Heart right ventricle (tissue), 16 donors: Measurements from ENCODE around the gene NOSIP. TPM values are rescaled to one million over a fixed set of nuclear protein-coding genes. Genes with fewer than 3 reads are reported as not detected.
A peak's percentile ranks its signal among the peaks of the same experiment; 100 is the strongest.

Source experiments
- ATAC-seq, 8 donors: fragments of 200-7000 bp; cut with Tn5 transposase; one replicate each; pipeline ENCODE4 v1.9.1; 2020; ENCODE audit warnings: mild to moderate bottlenecking in 8 of 8, moderate library complexity in 8 of 8, moderate number of reproducible peaks in 1 of 8
- DNase-seq, 2 donors: peaks; one replicate each; pipeline ENCODE4 v3.0.0-alpha.2; 2020
- H3K27ac ChIP-seq, 10 donors: fragments of 200-600 bp; sonication (generic) in 2 of 10; one replicate each; pipeline versions ENCODE4 v1.5.0 to v1.8.0; 2020 to 2022; ENCODE audit warnings: mild to moderate bottlenecking in 3 of 10
- H3K27me3 ChIP-seq, 7 donors: fragments of 200-600 bp; one replicate each; pipeline ENCODE4 v1.8.0; 2021 to 2022; ENCODE audit warnings: mild to moderate bottlenecking in 2 of 7
- H3K36me3 ChIP-seq, 9 donors: fragments of 200-600 bp; sonication (generic) in 1 of 9; one replicate each; pipeline versions ENCODE4 v1.5.0 to v1.8.0; 2020 to 2022; ENCODE audit warnings: mild to moderate bottlenecking in 2 of 9
- H3K4me1 ChIP-seq, 9 donors: fragments of 200-600 bp; sonication (generic) in 1 of 9; one replicate each; pipeline versions ENCODE4 v1.5.0 to v1.8.0; 2020 to 2022; ENCODE audit warnings: mild to moderate bottlenecking in 4 of 9
- H3K4me3 ChIP-seq, 10 donors: fragments of 200-600 bp; sonication (generic) in 2 of 10; one replicate each; pipeline versions ENCODE4 v1.5.0 to v1.8.0; 2020 to 2022; ENCODE audit warnings: mild to moderate bottlenecking in 7 of 10, moderate library complexity in 2 of 10
- H3K9me3 ChIP-seq, 11 donors: fragments of 200-600 bp in 10 of 11; sonication (generic) in 2 of 11; one replicate each; pipeline versions ENCODE4 v1.5.0 to v1.8.0; 2013 to 2022; ENCODE audit warnings: mild to moderate bottlenecking in 2 of 11, control low read depth in 1 of 11, moderate library complexity in 1 of 11
- WGBS, 2 donors: extraction: QIAGEN DNeasy Blood & Tissue Kit; methylation state at CpG; one replicate each; pipeline ENCODE4 v1.1.7; 2013; ENCODE audit warnings: inconsistent platforms in 1 of 2; 5-methylcytosine and 5-hydroxymethylcytosine counted together
- intact Hi-C, 10 donors: fragments of 100-400 bp; cut with DNase I; formaldehyde crosslinking; loops; one replicate each; pipeline versions ENCODE4 v1.11.1 to v1.14.2; 2022
- polyA plus RNA-seq, 2 donors: library from polyadenylated mRNA; stranded (reverse); fragments of 200-250 nt; gene quantifications; one replicate each; pipeline ENCODE4 v1.2.3, GENCODE V29; 2013
- total RNA-seq, 10 donors: library from RNA; stranded (reverse); fragmentation: NEBNext Ultra II Directional in 3 of 10; extraction: Animal tissue kit (Norgen Biotek cat#: 25700) in 3 of 10; gene quantifications; one replicate each; pipeline versions ENCODE4 v1.2.1 to v1.2.4, GENCODE V29; 2021 to 2023
- TF ChIP-seq, protein P1 (sequence below), 9 donors: fragments of 200-600 bp; sonication (generic) in 2 of 9; IDR thresholded peaks; one replicate each; pipeline versions ENCODE4 v1.5.0 to v1.8.0; 2021 to 2022; ENCODE audit warnings: antibody characterized with exemption in 9 of 9, mild to moderate bottlenecking in 5 of 9, moderate library complexity in 1 of 9
- donor health status: Arrhythmogenic right ventricular cardiomyopathy.
- donor health status: ischemic (EF 13 %, LVEDD 7.1; RV severe dilation, severe dysfunction).
- donor health status: healthy with polysubstance abuse.
- donor health status: DM: no; HTN: yes; CAD: no.
- donor health status: DM: no; HTN: no; CAD: no.
- donor health status: ischemic (EF 25% LVEDD 6.9; RV normal size, moderate dysfunction).
- donor health status: ischemic (EF 25% LVEDD 5.7; RV mildly dilated, moderate dysfunction).
- donor health status: healthy.
- donor health status: DM: yes; HTN: yes; CAD: no.
- donor health status: Ischemic cardiomyopathy.
- donor health status: ischemic (EF 35%, LVEDD 5.7; RV mildly dilated, moderate dysfunction).
- donor health status: nonischemic (EF 11% LVEDD 7.7; RV severe dilation, severe dysfunction).
- donor health status: DM: yes; HTN: yes; CAD: no.
- donor health status: PGD.
- donor health status: ischemic (EF 29% LVEDD 5.4; RV normal size, mild dysfunction).
- donor health status: nonischemic (EF 23%, LVEDD 6.1; RV moderate dilation, normal function).

Gene NOSIP
- total and polyA plus RNA-seq, 12 donors: 38.0 to 120 (median 46.6) TPM

DNA sequence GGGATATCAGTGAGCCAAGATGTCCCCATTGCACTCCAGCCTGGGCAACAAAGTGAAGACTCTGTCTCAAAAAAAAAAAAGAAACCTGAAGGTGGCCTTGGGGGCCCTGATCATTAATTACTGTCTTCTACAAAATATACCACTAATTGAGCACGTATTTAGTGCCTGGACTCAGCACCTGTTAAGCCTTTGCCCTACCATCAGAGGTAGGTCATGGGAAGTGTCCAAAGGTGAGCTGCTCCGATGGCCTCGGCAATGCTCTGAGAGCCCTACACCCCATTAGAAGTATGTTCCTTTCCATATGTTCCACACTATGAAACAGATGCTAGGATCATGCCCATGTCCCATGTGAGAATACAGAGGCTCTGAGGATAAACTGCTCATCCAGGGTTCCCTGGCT is 20.9 kb downstream of the NOSIP start:
- Histone ChIP-seq H3K4me3 (peak overlapping the region in 1 of 10 donors; percentile 33), H3K27me3 (no peaks in the 10 kb centered on the region), H3K4me1 (peaks cover 0 to 51% (median 6%) of the 10 kb centered on the region in 9 donors), H3K27ac (peak overlapping the region in 2 of 10 donors; percentile 27 to 62), H3K36me3 (peaks cover 0 to 73% (median 50%) of the 10 kb centered on the region in 9 donors), H3K9me3 (no peaks in the 10 kb centered on the region)
- WGBS, 2 donors: 97% methylated on average over 3 of the region's 3 CpGs
- ATAC-seq: no peak
- intact Hi-C loops: no loop called here
- TF ChIP-seq, protein P1, sequence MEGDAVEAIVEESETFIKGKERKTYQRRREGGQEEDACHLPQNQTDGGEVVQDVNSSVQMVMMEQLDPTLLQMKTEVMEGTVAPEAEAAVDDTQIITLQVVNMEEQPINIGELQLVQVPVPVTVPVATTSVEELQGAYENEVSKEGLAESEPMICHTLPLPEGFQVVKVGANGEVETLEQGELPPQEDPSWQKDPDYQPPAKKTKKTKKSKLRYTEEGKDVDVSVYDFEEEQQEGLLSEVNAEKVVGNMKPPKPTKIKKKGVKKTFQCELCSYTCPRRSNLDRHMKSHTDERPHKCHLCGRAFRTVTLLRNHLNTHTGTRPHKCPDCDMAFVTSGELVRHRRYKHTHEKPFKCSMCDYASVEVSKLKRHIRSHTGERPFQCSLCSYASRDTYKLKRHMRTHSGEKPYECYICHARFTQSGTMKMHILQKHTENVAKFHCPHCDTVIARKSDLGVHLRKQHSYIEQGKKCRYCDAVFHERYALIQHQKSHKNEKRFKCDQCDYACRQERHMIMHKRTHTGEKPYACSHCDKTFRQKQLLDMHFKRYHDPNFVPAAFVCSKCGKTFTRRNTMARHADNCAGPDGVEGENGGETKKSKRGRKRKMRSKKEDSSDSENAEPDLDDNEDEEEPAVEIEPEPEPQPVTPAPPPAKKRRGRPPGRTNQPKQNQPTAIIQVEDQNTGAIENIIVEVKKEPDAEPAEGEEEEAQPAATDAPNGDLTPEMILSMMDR (IDR thresholded peaks at IDR 0.05): no peak
- DNase-seq: no peak

DNA sequence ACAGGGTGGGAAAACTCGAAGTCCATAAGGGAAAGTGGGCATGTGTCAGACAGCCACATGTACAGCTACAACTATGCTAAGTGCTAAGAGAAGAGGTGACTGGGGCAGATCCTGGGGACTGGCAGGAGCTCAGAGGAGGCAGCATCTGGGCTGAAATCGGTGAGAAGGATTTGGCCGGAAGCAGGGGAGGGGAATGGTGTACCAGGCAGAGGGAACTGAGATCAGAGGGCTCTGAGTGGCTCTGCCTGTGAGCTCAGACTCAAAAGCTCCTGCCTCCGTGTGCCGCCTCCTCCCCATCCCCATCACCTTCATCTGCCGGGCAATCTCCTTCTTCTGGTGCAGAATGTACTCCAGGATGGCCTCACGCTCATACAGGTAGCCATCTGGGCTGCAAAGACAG is 21.8 kb downstream of the NOSIP start:
- ATAC-seq (no peak), DNase-seq (no peak)
- 90 to 92% methylated on average over 7 of the region's 7 CpGs for WGBS, 2 donors
- peak overlapping the region in 1 of 10 donors; percentile 2 for H3K27ac ChIP-seq
- H3K4me1 ChIP-seq: peaks cover 0 to 51% (median 3%) of the 10 kb centered on the region in 9 donors
- intact Hi-C loops: no loop called here
- peak overlapping the region in 1 of 10 donors; percentile 12 for H3K4me3 ChIP-seq
- peaks cover 0 to 78% (median 50%) of the 10 kb centered on the region in 9 donors for H3K36me3 ChIP-seq
- H3K9me3 ChIP-seq: no peaks in the 10 kb centered on the region
- H3K27me3 ChIP-seq: no peaks in the 10 kb centered on the region
- TF ChIP-seq, protein P1 (IDR thresholded peaks at IDR 0.05): no peak

DNA sequence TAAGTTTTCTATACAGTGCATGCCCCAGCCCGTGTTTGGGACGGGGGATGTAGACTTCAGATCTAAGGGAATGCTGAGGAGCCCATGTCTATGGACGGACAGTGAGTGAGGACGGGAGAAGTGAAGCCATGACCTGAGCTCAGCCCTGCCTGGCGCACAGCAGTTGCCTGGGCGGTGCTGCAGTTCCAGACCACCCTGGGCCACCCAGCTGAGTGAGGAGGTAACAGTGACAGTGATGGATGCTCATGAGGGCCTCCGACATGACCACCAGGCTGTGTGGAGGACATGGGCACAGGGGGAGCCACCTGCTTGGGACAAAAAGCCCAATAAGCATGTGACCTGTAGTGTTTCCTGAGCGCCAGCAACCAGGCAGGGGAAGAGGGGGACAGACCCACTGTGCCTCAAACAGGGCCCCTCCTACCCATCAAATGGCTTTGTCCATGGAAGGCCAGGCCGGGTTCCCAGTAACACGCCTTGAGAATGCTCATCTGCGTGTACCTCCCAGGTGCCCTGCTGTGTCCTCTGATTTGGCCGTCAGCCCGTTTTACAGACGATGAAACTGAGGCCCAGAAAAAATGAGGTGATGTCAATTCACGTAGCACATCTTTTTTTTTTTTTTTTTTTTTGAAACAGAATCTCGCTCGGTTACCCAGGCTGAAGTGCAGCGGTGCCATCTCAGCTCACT is 22.6 kb downstream of the NOSIP start:
- peaks cover 0 to 73% (median 50%) of the 10 kb centered on the region in 9 donors for H3K36me3 ChIP-seq
- H3K9me3 ChIP-seq: no peaks in the 10 kb centered on the region
- 92 to 94% methylated on average over 18 of the region's 18 CpGs for WGBS, 2 donors
- H3K27me3 ChIP-seq: no peaks in the 10 kb centered on the region
- intact Hi-C loops: no loop called here
- peaks cover 0 to 51% (median 3%) of the 10 kb centered on the region in 9 donors for H3K4me1 ChIP-seq
- no peak for DNase-seq
- H3K27ac ChIP-seq: no peak overlapping the region
- TF ChIP-seq, protein P1 (IDR thresholded peaks at IDR 0.05): no peak
- ATAC-seq: no peak
- no peak overlapping the region for H3K4me3 ChIP-seq

DNA sequence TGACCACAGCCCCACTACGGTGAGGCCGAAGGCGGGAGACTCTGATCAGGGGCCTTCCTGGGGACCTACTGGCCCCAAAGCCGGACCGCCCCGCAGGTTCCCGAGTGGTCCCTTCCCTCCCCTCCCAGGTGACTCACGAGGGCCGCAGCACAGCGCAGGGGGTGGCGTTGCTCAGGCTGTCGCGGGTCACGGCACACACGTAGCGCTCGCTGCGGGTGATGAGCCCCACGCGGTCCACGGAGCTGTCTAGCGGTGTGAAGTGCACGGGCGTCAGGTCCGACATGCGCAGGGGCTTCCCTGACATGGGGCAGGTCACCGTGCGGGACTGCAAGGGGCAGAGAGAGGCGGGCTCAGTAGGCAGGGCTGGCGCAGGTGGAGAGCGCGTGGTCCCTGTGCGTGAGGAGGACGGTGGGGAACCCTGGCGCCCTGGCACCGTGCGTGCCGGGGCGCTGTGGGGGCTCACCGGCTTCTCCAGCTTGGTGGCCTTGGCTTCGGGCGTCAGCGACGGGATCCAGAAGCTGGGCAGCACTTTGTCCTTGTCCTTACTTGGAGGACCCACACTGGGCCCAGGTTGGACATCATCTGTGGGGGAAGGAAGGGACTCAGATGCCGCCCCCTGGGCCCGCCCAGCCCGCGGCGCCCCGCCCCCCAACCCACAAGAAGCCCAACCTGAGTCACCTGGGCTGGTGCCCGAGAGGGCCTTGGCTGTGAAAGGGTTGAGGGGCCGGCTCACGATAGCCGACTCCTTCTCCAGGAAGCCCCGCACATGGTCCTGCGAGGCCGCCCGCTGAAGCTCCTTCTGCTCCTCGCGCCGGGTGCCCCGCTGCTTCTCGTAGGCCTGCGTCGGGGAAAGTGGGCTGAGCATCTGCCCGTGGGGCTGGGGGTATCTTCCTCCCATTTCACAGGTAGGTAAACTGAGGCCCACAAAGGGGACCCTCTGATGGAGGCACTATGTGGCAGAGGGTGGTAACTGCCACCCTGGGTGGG is 23.7 kb downstream of the NOSIP start:
- no peaks in the 10 kb centered on the region for H3K27me3 ChIP-seq
- WGBS, 2 donors: 82 to 84% methylated on average over 66 of the region's 66 CpGs
- DNase-seq: no peak
- TF ChIP-seq, protein P1 (IDR thresholded peaks at IDR 0.05): no peak
- H3K9me3 ChIP-seq: no peaks in the 10 kb centered on the region
- H3K36me3 ChIP-seq: peaks cover 0 to 71% (median 50%) of the 10 kb centered on the region in 9 donors
- intact Hi-C loops: no loop called here
- no peak overlapping the region for H3K27ac ChIP-seq
- H3K4me1 ChIP-seq: peaks cover 0 to 58% (median 3%) of the 10 kb centered on the region in 9 donors
- peak in 1 of 8 donors; percentile 24 for ATAC-seq
- no peak overlapping the region for H3K4me3 ChIP-seq
